ENCODE measurements around the gene PFDN1. TPM values are rescaled to one million over a fixed set of nuclear protein-coding genes. Genes with fewer than 3 reads are reported as not detected.

Gene PFDN1
- total RNA-seq, 1 donor from 2014 or later = 61.0 TPM

DNA sequence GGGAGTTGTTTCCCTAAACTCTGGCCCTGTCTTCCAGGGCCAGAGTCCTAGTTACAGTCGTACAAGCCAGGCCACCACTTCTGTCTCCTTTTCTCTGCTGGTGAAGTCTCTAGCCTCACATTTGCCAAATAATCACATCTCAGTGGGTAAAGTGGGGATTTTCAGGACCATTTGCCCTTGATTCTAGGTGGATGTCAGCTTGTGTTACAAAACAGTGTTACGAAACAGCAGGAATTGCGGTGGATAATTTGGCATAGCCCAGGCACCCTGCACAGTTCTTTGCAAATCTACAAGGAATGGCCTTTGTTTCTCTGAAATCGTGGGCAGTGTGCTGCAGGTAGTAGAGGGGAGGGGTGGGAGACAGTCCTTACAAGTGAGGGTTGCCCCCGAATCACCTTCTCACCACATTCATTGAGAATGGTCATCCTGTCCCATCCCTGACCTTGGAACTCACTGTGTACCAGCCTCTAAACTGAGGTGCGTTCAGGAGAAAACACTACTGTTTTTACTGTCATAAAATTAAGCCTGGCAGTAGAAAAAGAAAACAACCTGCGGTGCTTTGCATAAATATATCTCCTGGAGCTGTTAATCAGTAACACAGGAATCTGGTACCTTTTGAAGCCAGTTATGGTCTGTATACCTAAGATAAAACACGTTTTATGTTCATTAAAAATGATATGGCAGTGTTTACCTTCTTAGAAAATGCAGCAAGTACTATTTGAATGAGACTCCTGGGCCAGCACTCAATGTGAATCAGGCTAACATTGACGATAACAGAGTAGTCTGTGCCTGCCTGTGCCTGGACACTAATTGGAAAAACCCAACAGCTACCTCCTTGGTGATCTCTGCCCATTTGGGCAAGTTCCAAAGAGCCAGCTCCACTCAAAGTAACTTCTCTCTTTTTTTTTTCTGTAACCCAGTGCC, 83.6 kb downstream of the PFDN1 start:
- no peak for DNase-seq (ENCODE audit: low spot score)
- Mint-ChIP-seq H3K27ac (no peak overlapping the region), H3K4me1 (ENCODE audit: low read depth) (peaks cover 24% of the 10 kb centered on the region)

GRCh38 chr5:140217299-140218026, 85.4 kb downstream of the PFDN1 start:
- no peak for DNase-seq (ENCODE audit: low spot score)
- H3K9me3 Mint-ChIP-seq = no peaks in the 10 kb centered on the region
- intact Hi-C loops (cut with micrococcal nuclease) = no loop called here
- H3K4me1 Mint-ChIP-seq (ENCODE audit: low read depth) = peaks cover 24% of the 10 kb centered on the region
- H3K36me3 Mint-ChIP-seq (ENCODE audit: low read depth) = no peaks in the 10 kb centered on the region
- no peaks in the 10 kb centered on the region for H3K27me3 Mint-ChIP-seq (ENCODE audit: low read depth)
- H3K4me3 Mint-ChIP-seq (ENCODE audit: low read depth) = no peak overlapping the region
- H3K27ac Mint-ChIP-seq = no peak overlapping the region

More for the DNA sequence above, 83.6 kb downstream of the PFDN1 start:
- Mint-ChIP-seq H3K4me3 (ENCODE audit: low read depth) (no peak overlapping the region), H3K36me3 (ENCODE audit: low read depth) (no peaks in the 10 kb centered on the region), H3K9me3 (no peaks in the 10 kb centered on the region), H3K27me3 (ENCODE audit: low read depth) (no peaks in the 10 kb centered on the region)
- intact Hi-C loops (cut with micrococcal nuclease) = no loop called here

DNA sequence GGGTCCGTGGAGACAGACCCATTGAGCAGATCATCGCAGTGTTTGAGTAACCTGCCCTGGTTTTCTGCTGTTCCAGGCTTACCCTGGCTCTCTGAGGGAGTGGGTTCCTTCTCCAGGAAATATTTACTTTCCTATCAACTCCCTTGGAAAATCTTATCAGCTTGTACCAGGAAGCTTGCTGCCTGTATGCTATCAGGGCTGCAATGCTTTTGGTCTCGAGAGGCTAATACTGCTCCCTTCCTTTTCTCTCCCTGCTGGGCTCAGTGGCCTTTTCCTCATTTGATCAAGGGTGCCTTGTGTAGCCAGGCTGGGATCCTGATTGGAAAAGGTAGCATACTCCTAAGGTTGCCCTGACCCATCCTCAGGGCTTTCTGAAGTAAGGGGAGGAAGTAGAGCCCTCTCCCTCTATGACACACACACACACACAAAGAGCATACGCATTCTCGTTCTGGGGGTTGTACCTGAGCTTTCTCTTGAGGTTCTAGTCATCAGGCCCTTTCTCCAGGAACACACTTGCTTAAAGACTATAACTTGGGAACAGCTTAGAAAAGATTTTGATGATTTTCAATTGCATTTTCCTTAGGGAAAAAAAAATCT, 86.3 kb downstream of the PFDN1 start:
- intact Hi-C loops (cut with micrococcal nuclease) = no loop called here
- H3K4me3 Mint-ChIP-seq (ENCODE audit: low read depth) = no peak overlapping the region
- no peaks in the 10 kb centered on the region for H3K36me3 Mint-ChIP-seq (ENCODE audit: low read depth)
- no peaks in the 10 kb centered on the region for H3K27me3 Mint-ChIP-seq (ENCODE audit: low read depth)
- peaks cover 16% of the 10 kb centered on the region for H3K4me1 Mint-ChIP-seq (ENCODE audit: low read depth)
- no peak for DNase-seq (ENCODE audit: low spot score)
- no peak overlapping the region for H3K27ac Mint-ChIP-seq
- H3K9me3 Mint-ChIP-seq = no peaks in the 10 kb centered on the region

DNA sequence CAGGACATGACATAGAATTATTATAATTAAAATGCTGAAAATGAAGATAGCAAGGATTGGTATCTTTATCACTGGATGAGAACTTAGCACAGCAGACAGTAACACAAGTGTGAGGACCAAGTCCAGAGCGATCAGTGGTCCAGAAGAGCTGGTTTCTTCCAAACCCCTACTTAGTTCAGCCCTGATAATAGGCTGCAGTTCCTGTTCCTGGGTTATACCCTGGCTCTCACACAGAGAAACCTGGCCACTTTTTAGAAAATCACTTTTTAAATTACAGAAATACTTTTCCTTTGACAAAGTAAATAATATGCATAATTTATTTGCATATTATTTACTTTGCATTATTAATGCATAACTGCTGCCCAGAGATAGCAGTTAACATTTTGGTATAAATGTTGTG, 87.6 kb downstream of the PFDN1 start:
- intact Hi-C loops (cut with micrococcal nuclease) = no loop called here
- H3K4me1 Mint-ChIP-seq (ENCODE audit: low read depth) = peaks cover 9% of the 10 kb centered on the region
- no peak overlapping the region for H3K27ac Mint-ChIP-seq
- H3K27me3 Mint-ChIP-seq (ENCODE audit: low read depth) = no peaks in the 10 kb centered on the region
- no peaks in the 10 kb centered on the region for H3K36me3 Mint-ChIP-seq (ENCODE audit: low read depth)
- no peak for DNase-seq (ENCODE audit: low spot score)
- no peak overlapping the region for H3K4me3 Mint-ChIP-seq (ENCODE audit: low read depth)
- no peaks in the 10 kb centered on the region for H3K9me3 Mint-ChIP-seq

DNA sequence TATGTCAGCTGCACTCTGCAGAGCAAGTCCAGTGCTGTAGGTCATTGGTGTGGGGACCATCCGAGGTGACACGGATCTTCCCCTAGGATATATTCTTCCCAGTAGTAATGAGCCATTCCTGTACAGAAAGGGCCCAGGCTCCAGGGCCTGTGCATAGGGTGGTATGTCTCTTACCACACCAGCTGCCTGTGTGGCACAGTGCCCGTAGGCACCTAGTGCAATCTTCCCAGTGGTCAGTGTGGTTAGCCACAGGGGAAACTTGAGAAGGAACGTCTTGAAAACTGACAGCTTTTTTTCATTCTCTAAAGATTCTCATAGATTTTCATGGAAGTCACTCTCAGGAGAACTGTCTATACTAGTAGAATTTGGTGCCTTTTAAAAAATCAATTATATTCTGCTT, 88.1 kb downstream of the PFDN1 start:
- H3K4me3 Mint-ChIP-seq (ENCODE audit: low read depth) = no peak overlapping the region
- intact Hi-C loops (cut with micrococcal nuclease) = no loop called here
- no peak for DNase-seq (ENCODE audit: low spot score)
- no peaks in the 10 kb centered on the region for H3K9me3 Mint-ChIP-seq
- no peaks in the 10 kb centered on the region for H3K36me3 Mint-ChIP-seq (ENCODE audit: low read depth)
- peaks cover 5% of the 10 kb centered on the region for H3K4me1 Mint-ChIP-seq (ENCODE audit: low read depth)
- H3K27me3 Mint-ChIP-seq (ENCODE audit: low read depth) = no peaks in the 10 kb centered on the region
- H3K27ac Mint-ChIP-seq = no peak overlapping the region

DNA sequence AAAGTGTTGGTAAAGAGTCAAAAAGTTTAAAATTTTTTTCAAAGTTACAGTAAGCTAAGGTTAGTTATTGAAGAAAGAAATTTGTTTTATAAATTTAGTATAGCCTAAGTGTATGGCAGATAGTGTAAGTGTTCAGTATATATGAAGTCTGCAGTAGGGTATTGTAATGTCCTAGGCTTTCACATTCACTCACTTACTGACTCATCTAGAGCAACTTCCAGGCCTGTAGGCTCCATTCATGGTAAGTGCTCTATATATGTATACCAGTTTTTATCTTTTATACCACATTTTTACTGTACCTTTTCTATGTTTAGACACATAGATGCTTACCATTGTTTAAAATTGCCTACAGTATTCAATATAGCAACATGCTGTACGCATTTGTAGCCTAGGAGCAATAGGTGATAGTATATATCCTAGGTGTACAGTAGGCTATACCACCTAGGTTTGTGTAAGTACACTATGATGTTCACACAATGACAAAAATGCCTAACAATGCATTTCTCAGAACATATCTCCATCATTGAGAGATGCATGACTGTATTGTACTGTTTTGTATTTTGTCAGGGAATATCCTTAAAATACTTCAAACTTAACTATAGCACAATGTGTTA, 89.4 kb downstream of the PFDN1 start:
- intact Hi-C loops (cut with micrococcal nuclease) = no loop called here
- H3K4me3 Mint-ChIP-seq (ENCODE audit: low read depth) = no peak overlapping the region
- H3K4me1 Mint-ChIP-seq (ENCODE audit: low read depth) = peaks cover 3% of the 10 kb centered on the region
- no peaks in the 10 kb centered on the region for H3K9me3 Mint-ChIP-seq
- no peaks in the 10 kb centered on the region for H3K27me3 Mint-ChIP-seq (ENCODE audit: low read depth)
- no peak overlapping the region for H3K27ac Mint-ChIP-seq
- no peaks in the 10 kb centered on the region for H3K36me3 Mint-ChIP-seq (ENCODE audit: low read depth)
- DNase-seq (ENCODE audit: low spot score) = no peak

GRCh38 chr5:140208065-140208464, 94.8 kb downstream of the PFDN1 start:
- Mint-ChIP-seq H3K4me1 (ENCODE audit: low read depth) (peaks cover 10% of the 10 kb centered on the region), H3K36me3 (ENCODE audit: low read depth) (no peaks in the 10 kb centered on the region), H3K27ac (no peak overlapping the region), H3K27me3 (ENCODE audit: low read depth) (peaks cover 2% of the 10 kb centered on the region), H3K4me3 (ENCODE audit: low read depth) (no peak overlapping the region), H3K9me3 (no peaks in the 10 kb centered on the region)
- DNase-seq (ENCODE audit: low spot score) = no peak
- intact Hi-C loops (cut with micrococcal nuclease) = no loop called here

- Mint-ChIP-seq H3K4me3 (ENCODE audit: low read depth) (no peak overlapping the region), H3K9me3 (no peaks in the 10 kb centered on the region), H3K4me1 (ENCODE audit: low read depth) (peaks cover 10% of the 10 kb centered on the region), H3K27ac (peak overlapping the region; percentile 50), H3K27me3 (ENCODE audit: low read depth) (peaks cover 2% of the 10 kb centered on the region), H3K36me3 (ENCODE audit: low read depth) (no peaks in the 10 kb centered on the region)
- DNase-seq (ENCODE audit: low spot score) = no peak
- intact Hi-C loops (cut with micrococcal nuclease) = no loop called here
These were observed 95.5 kb downstream of the PFDN1 start for GRCh38 chr5:140207250-140207964.

DNA sequence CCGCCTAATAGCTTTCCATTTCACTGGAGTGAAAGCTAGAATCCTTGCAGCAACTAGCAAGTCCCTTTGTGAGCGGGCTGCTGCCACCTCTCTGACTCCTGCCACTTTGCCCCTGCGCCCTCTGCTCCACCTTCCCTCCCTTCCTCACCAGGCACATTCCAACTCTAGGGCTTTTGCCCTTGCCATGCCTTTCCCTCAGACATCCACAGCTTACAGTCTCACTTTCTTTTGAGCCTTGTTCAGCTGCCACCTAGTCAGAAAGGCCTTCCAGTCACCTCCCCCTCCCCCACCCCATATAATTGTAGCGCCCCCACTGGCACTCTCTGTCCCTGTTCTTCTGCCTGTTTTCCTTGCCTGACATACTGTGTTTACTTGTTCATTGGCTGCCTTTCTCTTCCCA, 96.9 kb downstream of the PFDN1 start:
- DNase-seq (ENCODE audit: low spot score) = no peak
- Mint-ChIP-seq H3K4me1 (ENCODE audit: low read depth) (peaks cover 10% of the 10 kb centered on the region), H3K27me3 (ENCODE audit: low read depth) (peaks cover 2% of the 10 kb centered on the region), H3K9me3 (no peaks in the 10 kb centered on the region), H3K27ac (no peak overlapping the region), H3K36me3 (ENCODE audit: low read depth) (no peaks in the 10 kb centered on the region), H3K4me3 (ENCODE audit: low read depth) (no peak overlapping the region)
- intact Hi-C loops (cut with micrococcal nuclease) = no loop called here

DNA sequence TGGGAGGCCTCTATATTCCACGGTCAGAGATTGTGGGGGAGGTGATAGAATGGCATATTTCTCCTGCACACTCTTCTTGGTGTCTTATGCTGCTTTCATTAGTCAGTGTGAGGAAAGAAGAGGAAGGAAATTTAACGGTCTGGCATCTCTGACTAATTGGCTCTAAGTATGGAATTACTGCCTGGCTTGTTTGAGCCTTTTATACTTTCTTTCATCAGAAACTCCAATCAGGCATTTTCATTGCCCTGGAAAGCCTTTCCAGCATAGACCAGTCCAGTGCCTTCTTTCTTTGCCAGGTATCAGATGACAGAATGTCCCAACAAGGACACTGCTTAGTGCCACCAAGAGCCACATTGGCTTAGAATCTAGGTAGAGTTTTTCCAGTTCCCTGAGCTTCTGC, 97.7 kb downstream of the PFDN1 start:
- DNase-seq (ENCODE audit: low spot score) = no peak
- H3K36me3 Mint-ChIP-seq (ENCODE audit: low read depth) = no peaks in the 10 kb centered on the region
- H3K9me3 Mint-ChIP-seq = no peaks in the 10 kb centered on the region
- H3K27ac Mint-ChIP-seq = no peak overlapping the region
- no peak overlapping the region for H3K4me3 Mint-ChIP-seq (ENCODE audit: low read depth)
- peaks cover 2% of the 10 kb centered on the region for H3K27me3 Mint-ChIP-seq (ENCODE audit: low read depth)
- peaks cover 10% of the 10 kb centered on the region for H3K4me1 Mint-ChIP-seq (ENCODE audit: low read depth)
- intact Hi-C loops (cut with micrococcal nuclease) = no loop called here

DNA sequence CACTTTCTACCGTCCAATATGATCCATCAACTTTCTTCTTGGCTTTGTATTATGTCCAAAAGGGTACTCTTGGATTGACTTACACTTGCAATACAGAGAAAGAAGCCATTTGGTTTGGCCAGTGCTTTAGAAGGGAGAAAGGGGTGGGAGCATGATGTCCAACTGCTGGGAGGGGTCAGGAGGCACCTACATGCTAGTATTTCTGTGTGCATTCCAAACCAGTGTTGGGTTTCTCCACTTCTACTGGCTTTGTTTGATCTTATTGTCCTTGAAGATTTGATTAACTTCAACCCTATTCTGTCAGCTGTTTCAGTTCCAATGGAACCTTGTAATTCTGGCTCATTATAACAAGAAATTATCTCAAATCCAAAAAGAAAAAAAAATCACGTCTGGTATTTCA, 100.3 kb downstream of the PFDN1 start:
- Mint-ChIP-seq H3K4me1 (ENCODE audit: low read depth) (peaks cover 7% of the 10 kb centered on the region), H3K4me3 (ENCODE audit: low read depth) (no peak overlapping the region), H3K27ac (no peak overlapping the region), H3K27me3 (ENCODE audit: low read depth) (peaks cover 2% of the 10 kb centered on the region), H3K36me3 (ENCODE audit: low read depth) (no peaks in the 10 kb centered on the region), H3K9me3 (no peaks in the 10 kb centered on the region)
- no peak for DNase-seq (ENCODE audit: low spot score)
- intact Hi-C loops (cut with micrococcal nuclease) = no loop called here

DNA sequence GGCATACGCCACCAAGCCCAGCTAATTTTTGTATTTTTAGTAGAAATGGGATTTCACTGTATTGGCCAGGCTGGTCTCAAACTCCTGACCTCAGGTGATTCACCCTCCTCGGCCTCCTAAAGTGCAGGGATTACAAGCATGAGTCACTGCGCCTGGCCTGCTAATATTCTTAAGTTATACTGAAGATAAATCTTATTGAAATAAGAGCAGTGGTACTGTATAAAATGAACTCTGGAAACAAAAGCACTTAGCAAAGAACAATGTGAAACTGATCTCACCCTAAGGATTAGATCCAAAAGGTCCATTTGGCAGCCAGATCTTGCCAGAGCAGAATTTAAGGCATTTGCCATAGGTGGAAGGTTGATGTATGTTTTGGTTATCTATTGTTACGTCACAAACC, 100.8 kb downstream of the PFDN1 start:
- Mint-ChIP-seq H3K36me3 (ENCODE audit: low read depth) (no peaks in the 10 kb centered on the region), H3K9me3 (no peaks in the 10 kb centered on the region), H3K27me3 (ENCODE audit: low read depth) (peaks cover 2% of the 10 kb centered on the region), H3K4me1 (ENCODE audit: low read depth) (peaks cover 2% of the 10 kb centered on the region), H3K27ac (no peak overlapping the region), H3K4me3 (ENCODE audit: low read depth) (no peak overlapping the region)
- no peak for DNase-seq (ENCODE audit: low spot score)
- intact Hi-C loops (cut with micrococcal nuclease) = no loop called here

All from activated T-helper 2 cell treated with anti-CD3 and anti-CD28 coated beads, Interferon-gamma antibody, Interleukin-2, Interleukin-4, amounts not matched to agents 10 μg/mL and 5 μg/mL and 100 μg/mL, durations not matched to agents 14 hours and 24 hours and 36 hours (primary cell).